HL-60 (cell line): ENCODE measurements around the gene NKX1-1.

ENCODE experiments used
- DNase-seq, 2 experiments: peaks; one replicate each; pipeline ENCODE4 v3.0.0-alpha.2; 2010 to 2020; ENCODE audit warnings: low read depth in 1 of 2, low spot score in 1 of 2
- H3K27ac ChIP-seq: fragments of 250-450 bp; sonication (Bioruptor Pico); replicated peaks from 2 replicates; pipeline ENCODE4 v1.5.1; 2020; ENCODE audit warnings: mild to moderate bottlenecking, moderate library complexity
- H3K27me3 ChIP-seq: fragments of 250-450 bp; sonication (Bioruptor Pico); 2 replicates; pipeline ENCODE4 v1.5.1; 2021; ENCODE audit warnings: mild to moderate bottlenecking, moderate library complexity; ENCODE audit not compliant: insufficient read depth, poor library complexity, severe bottlenecking
- H3K4me3 ChIP-seq: replicated peaks from 2 replicates; pipeline ENCODE4 v1.5.1; 2011; ENCODE audit warnings: mild to moderate bottlenecking, control low read depth, low read length; ENCODE audit not compliant: insufficient read depth
- CTCF ChIP-seq: IDR thresholded peaks from one replicate; pipeline ENCODE4 v1.5.1; 2011; ENCODE audit warnings: low read length, control low read depth, inconsistent platforms; ENCODE audit not compliant: insufficient read depth
- GABPA ChIP-seq: IDR thresholded peaks from 2 replicates; pipeline ENCODE4 v1.6.1; 2012; ENCODE audit warnings: low read depth
- POLR2AphosphoS5 ChIP-seq: IDR thresholded peaks from 2 replicates; pipeline ENCODE4 v1.6.1; 2012; ENCODE audit warnings: low read depth
- REST ChIP-seq: IDR thresholded peaks from 2 replicates; pipeline ENCODE4 v1.6.1; 2012; ENCODE audit warnings: low read depth; ENCODE audit not compliant: insufficient replicate concordance
- SPI1 ChIP-seq: IDR thresholded peaks from 2 replicates; pipeline ENCODE4 v1.6.1; 2012; ENCODE audit warnings: low read depth, mild to moderate bottlenecking, borderline replicate concordance

Gene NKX1-1

GRCh38 chr4:1405254-1405635, 997 bp downstream of the NKX1-1 start:
- no peak overlapping the region for H3K27ac ChIP-seq
- TF ChIP-seq SPI1 (no peak), CTCF (no peak)
- H3K4me3 ChIP-seq, result no peak overlapping the region
- H3K27me3 ChIP-seq, result peaks cover 26% of the 10 kb centered on the region
- DNase-seq, result no peak

- no peak for DNase-seq
- H3K27me3 ChIP-seq, result peaks cover 26% of the 10 kb centered on the region
- H3K4me3 ChIP-seq, result no peak overlapping the region
- no peak for TF ChIP-seq POLR2AphosphoS5
- no peak overlapping the region for H3K27ac ChIP-seq
Measured at GRCh38 chr4:1404573-1405253, 1.5 kb downstream of the NKX1-1 start.

GRCh38 chr4:1403591-1404572, 2.4 kb downstream of the NKX1-1 start:
- TF ChIP-seq CTCF (no peak), GABPA (no peak), SPI1 (no peak), REST (no peak), POLR2AphosphoS5 (no peak)
- Histone ChIP-seq H3K27ac (no peak overlapping the region), H3K4me3 (no peak overlapping the region), H3K27me3 (peaks cover 26% of the 10 kb centered on the region)
- no peak for DNase-seq

- DNase-seq, result no peak
- Histone ChIP-seq H3K27me3 (peaks cover 20% of the 10 kb centered on the region), H3K27ac (no peak overlapping the region), H3K4me3 (no peak overlapping the region)
- TF ChIP-seq GABPA (no peak), REST (no peak), CTCF (no peak), POLR2AphosphoS5 (no peak), SPI1 (no peak)
Measured at GRCh38 chr4:1403177-1403583, 3.1 kb downstream of the NKX1-1 start.
